ENCODE data around the gene NCOA1.

DNA sequence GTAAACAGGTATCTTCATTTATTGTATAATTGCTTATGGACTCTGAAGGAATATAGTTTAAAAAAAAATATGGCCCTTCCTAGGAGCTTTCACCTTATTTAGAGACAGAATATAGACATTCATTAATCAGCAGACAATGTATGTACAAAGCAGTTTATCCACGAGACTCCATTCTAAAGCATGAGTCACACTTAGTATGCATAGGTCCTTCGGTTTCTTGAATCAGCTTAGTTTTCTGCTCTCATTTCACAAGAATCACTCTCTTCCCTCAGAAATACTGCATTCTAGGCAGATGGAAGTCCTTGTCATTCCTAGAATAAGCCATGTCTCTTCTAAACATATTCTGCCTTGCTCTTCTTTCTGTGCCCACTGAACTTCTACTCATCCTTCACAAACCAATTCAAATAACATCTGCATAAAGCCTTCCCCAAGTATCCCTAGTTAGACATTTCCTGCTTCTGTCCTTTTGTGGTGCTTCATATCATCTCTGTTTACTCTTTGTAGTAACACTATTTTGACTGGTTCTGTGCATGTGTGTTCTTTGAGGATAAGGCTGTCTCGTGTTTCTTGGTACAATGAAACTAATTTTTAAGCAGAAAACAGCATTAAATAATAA lies 217.6 kb downstream of the NCOA1 start:
- TF ChIP-seq, protein P1, sequence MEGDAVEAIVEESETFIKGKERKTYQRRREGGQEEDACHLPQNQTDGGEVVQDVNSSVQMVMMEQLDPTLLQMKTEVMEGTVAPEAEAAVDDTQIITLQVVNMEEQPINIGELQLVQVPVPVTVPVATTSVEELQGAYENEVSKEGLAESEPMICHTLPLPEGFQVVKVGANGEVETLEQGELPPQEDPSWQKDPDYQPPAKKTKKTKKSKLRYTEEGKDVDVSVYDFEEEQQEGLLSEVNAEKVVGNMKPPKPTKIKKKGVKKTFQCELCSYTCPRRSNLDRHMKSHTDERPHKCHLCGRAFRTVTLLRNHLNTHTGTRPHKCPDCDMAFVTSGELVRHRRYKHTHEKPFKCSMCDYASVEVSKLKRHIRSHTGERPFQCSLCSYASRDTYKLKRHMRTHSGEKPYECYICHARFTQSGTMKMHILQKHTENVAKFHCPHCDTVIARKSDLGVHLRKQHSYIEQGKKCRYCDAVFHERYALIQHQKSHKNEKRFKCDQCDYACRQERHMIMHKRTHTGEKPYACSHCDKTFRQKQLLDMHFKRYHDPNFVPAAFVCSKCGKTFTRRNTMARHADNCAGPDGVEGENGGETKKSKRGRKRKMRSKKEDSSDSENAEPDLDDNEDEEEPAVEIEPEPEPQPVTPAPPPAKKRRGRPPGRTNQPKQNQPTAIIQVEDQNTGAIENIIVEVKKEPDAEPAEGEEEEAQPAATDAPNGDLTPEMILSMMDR (IDR thresholded peaks at IDR 0.05), result no peak
- TF ChIP-seq POLR2A (IDR thresholded peaks at IDR 0.05), result no peak
